Thyroid gland (tissue), 4 donors: ENCODE data around the gene PPFIA3. TPM values are rescaled to one million over a fixed set of nuclear protein-coding genes. Genes with fewer than 3 reads are reported as not detected.
"Not testable (repeated sequence)": the region's sequence is repeated elsewhere in the genome, so short reads cannot be mapped to it uniquely, and the experiment has no call there.

ENCODE experiments used
- DNase-seq, 2 donors: peaks; one replicate each; pipeline ENCODE4 v3.0.0-alpha.2; 2019
- H3K27ac ChIP-seq, 3 donors: fragments of 200-600 bp; sonication (generic); 1 replicate in 2 of 3; 2 replicates in 1 of 3; pipeline ENCODE4 v1.5.1; 2016 to 2019; ENCODE audit warnings: mild to moderate bottlenecking in 1 of 3, moderate library complexity in 1 of 3
- H3K27me3 ChIP-seq: fragments of 200-600 bp; sonication (generic); one replicate; pipeline ENCODE4 v1.5.1; 2019
- H3K36me3 ChIP-seq, 2 donors: fragments of 200-600 bp; sonication (generic); one replicate each; pipeline ENCODE4 v1.5.1; 2016 to 2019
- H3K4me1 ChIP-seq, 2 donors: fragments of 200-600 bp; sonication (generic); one replicate each; pipeline ENCODE4 v1.5.1; 2017 to 2019
- H3K4me3 ChIP-seq, 3 donors: fragments of 200-600 bp; sonication (generic); replicated peaks in 1 of 3; 1 replicate in 2 of 3; 2 replicates in 1 of 3; pipeline ENCODE4 v1.5.1; 2016; ENCODE audit warnings: mild to moderate bottlenecking in 1 of 3
- H3K9me3 ChIP-seq: fragments of 200-600 bp; sonication (generic); one replicate; pipeline ENCODE4 v1.5.1; 2017
- CTCF ChIP-seq, 6 experiments: fragments of 200-600 bp in 3 of 6; fragments of 450-650 bp in 3 of 6; sonication (generic) in 3 of 6; IDR thresholded peaks; one replicate each; pipeline ENCODE4 v1.5.1; 2016 to 2019; ENCODE audit warnings: antibody characterized with exemption in 6 of 6, mild to moderate bottlenecking in 2 of 6, inconsistent platforms in 1 of 6, moderate library complexity in 1 of 6
- POLR2A ChIP-seq, 2 donors: fragments of 450-650 bp; IDR thresholded peaks; one replicate each; pipeline ENCODE4 v1.6.1; 2017; ENCODE audit warnings: antibody characterized with exemption in 2 of 2, mild to moderate bottlenecking in 2 of 2, moderate library complexity in 1 of 2
- WGBS, 2 donors: methylation state at CpG; one replicate each; pipeline ENCODE4 v1.1.5; 2017; 5-methylcytosine and 5-hydroxymethylcytosine counted together
- intact Hi-C: fragments of 100-400 bp; cut with DNase I; formaldehyde crosslinking; loops from one replicate; pipeline ENCODE4 v1.15.1; 2023
- total RNA-seq, 4 donors: library from RNA; depleted of rRNA; stranded (reverse); fragments of >200 nt; gene quantifications; one replicate each; pipeline ENCODE4 v1.2.3, GENCODE V29; 2016

Gene PPFIA3
- total RNA-seq, 4 donors from 2014 or later = 4.6 to 7.4 (median 5.3) TPM

GRCh38 chr19:49117677-49118564, 1.4 kb upstream of the PPFIA3 start:
- Histone ChIP-seq H3K27me3 (no peaks in the 10 kb centered on the region), H3K36me3 (no peaks in the 10 kb centered on the region), H3K4me1 (peaks cover 23 to 29% of the 10 kb centered on the region in 2 donors), H3K27ac (peak overlapping the region; percentile 93 to 98 (median 95)), H3K9me3 (no peaks in the 10 kb centered on the region), H3K4me3 (peak overlapping the region in 1 of 3 donors; percentile 49)
- WGBS, 2 donors = 40 to 72% methylated on average over 11 to 25 of the region's 26 CpGs
- intact Hi-C loops = loop anchor here (5.0 kb wide), 1 partner anchor 34 kb away; no protein-coding TSS in a partner anchor
- DNase-seq = no peak
- TF ChIP-seq POLR2A (IDR thresholded peaks at IDR 0.05) (no peak), CTCF (IDR thresholded peaks at IDR 0.05) (no peak)

- intact Hi-C loops = loop anchor here (5.0 kb wide), 1 partner anchor 34 kb away; no protein-coding TSS in a partner anchor
- peak within 1 kb of the TSS; percentile 20 to 49 (median 21) for H3K4me3 ChIP-seq
These were observed 556 bp upstream of the PPFIA3 start, which contains the start of gene C19orf73 for GRCh38 chr19:49118565-49119410. Gene C19orf73, minus strand, starts transcription at chr19:49119143. Its CDS starts 121 bp downstream, at chr19:49119022.

GRCh38 chr19:49120325-49120683, 960 bp downstream of the PPFIA3 start:
- TF ChIP-seq POLR2A (IDR thresholded peaks at IDR 0.05) = no peak
- no peak for TF ChIP-seq CTCF (IDR thresholded peaks at IDR 0.05)
- intact Hi-C loops = no loop called here
- DNase-seq = no peak
- H3K9me3 ChIP-seq = no peaks in the 10 kb centered on the region
- H3K4me1 ChIP-seq = peaks cover 19 to 22% of the 10 kb centered on the region in 2 donors
- no peaks in the 10 kb centered on the region for H3K27me3 ChIP-seq
- no peaks in the 10 kb centered on the region for H3K36me3 ChIP-seq
- WGBS, 2 donors = 33 to 44% methylated on average over 3 to 9 of the region's 16 CpGs
- peak overlapping the region in 1 of 3 donors; percentile 49 for H3K4me3 ChIP-seq
- no peak overlapping the region for H3K27ac ChIP-seq

More at GRCh38 chr19:49118565-49119410, 556 bp upstream of the PPFIA3 start, which contains the start of gene C19orf73:
- H3K36me3 ChIP-seq = no peaks in the 10 kb centered on the region
- H3K27me3 ChIP-seq = no peaks in the 10 kb centered on the region
- 2 to 16% methylated on average over 5 to 9 of the region's 85 CpGs for WGBS, 2 donors
- peak; percentile 94 for DNase-seq
- H3K4me1 ChIP-seq = peaks cover 21 to 25% of the 10 kb centered on the region in 2 donors
- no peaks in the 10 kb centered on the region for H3K9me3 ChIP-seq
- peak within 1 kb of the TSS; percentile 93 to 98 (median 95) for H3K27ac ChIP-seq
- TF ChIP-seq POLR2A (IDR thresholded peaks at IDR 0.05) = peak in 1 of 2 donors; percentile 77
- TF ChIP-seq CTCF (IDR thresholded peaks at IDR 0.05) = peak in 2 of 6 experiments; percentile 15 to 34

- no peak overlapping the region for H3K27ac ChIP-seq
- H3K4me1 ChIP-seq = peaks cover 19 to 22% of the 10 kb centered on the region in 2 donors
- no peaks in the 10 kb centered on the region for H3K9me3 ChIP-seq
- 92 to 98% methylated on average over 2 of the region's 2 CpGs for WGBS, 2 donors
- no peak for DNase-seq
- H3K27me3 ChIP-seq = no peaks in the 10 kb centered on the region
- TF ChIP-seq POLR2A (IDR thresholded peaks at IDR 0.05) (no peak), CTCF (IDR thresholded peaks at IDR 0.05) (no peak)
- H3K4me3 ChIP-seq = no peak overlapping the region
- intact Hi-C loops = no loop called here
- no peaks in the 10 kb centered on the region for H3K36me3 ChIP-seq
These were observed 1.5 kb downstream of the PPFIA3 start for GRCh38 chr19:49120868-49121267.

- DNase-seq, H3K36me3 ChIP-seq, H3K27ac ChIP-seq, H3K4me3 ChIP-seq, H3K27me3 ChIP-seq, H3K9me3 ChIP-seq, intact Hi-C loops: not testable (repeated sequence)
- WGBS, 2 donors = 72 to 78% methylated on average over 10 of the region's 10 CpGs
- H3K4me1 ChIP-seq = peaks cover 19 to 22% of the 10 kb centered on the region in 2 donors
These were observed 2.5 kb downstream of the PPFIA3 start for GRCh38 chr19:49121841-49122240.

GRCh38 chr19:49123285-49123684, 3.9 kb downstream of the PPFIA3 start:
- peaks cover 16 to 18% of the 10 kb centered on the region in 2 donors for H3K4me1 ChIP-seq
- H3K4me3 ChIP-seq, H3K27me3 ChIP-seq, DNase-seq, H3K36me3 ChIP-seq, H3K9me3 ChIP-seq, intact Hi-C loops, H3K27ac ChIP-seq: not testable (repeated sequence)
- WGBS, 2 donors = 89 to 91% methylated on average over 11 of the region's 11 CpGs
